CD8-positive, alpha-beta memory T cell (primary cell): Measurements from ENCODE around the gene PFDN1. TPM values are rescaled to one million over a fixed set of nuclear protein-coding genes. Genes with fewer than 3 reads are reported as not detected.

Source experiments
- CTCF ChIA-PET: fragments of 350-600 bp; sonication (Branson Sonifier 250); formaldehyde crosslinking; loops from one replicate; lab custom pipeline; 2021; ENCODE audit warnings: antibody characterized with exemption; lab: Charles Lee
- POLR2A ChIA-PET: fragments of 350-600 bp; sonication (Branson Sonifier 250); formaldehyde crosslinking; loops from one replicate; lab custom pipeline; 2021; ENCODE audit warnings: antibody characterized with exemption; lab: Charles Lee
- DNase-seq, 5 donors: peaks; one replicate each; pipeline versions ENCODE4 v3.0.0 to v3.0.0-alpha.2; 2020 to 2022; ENCODE audit warnings: mixed read lengths in 1 of 5
- H3K27ac ChIP-seq: one replicate; pipeline ENCODE4 v1.7.0; 2013; ENCODE audit warnings: low read depth, mild to moderate bottlenecking, low read length, moderate library complexity
- H3K27me3 ChIP-seq: 2 replicates; pipeline ENCODE4 v1.7.0; 2013; ENCODE audit warnings: low read length, mild to moderate bottlenecking; ENCODE audit not compliant: insufficient read depth, poor library complexity, severe bottlenecking
- H3K36me3 ChIP-seq: 2 replicates; pipeline ENCODE4 v1.7.0; 2013; ENCODE audit warnings: mild to moderate bottlenecking, low read length, moderate library complexity; ENCODE audit not compliant: insufficient read depth
- H3K4me1 ChIP-seq: 2 replicates; pipeline ENCODE4 v1.7.0; 2013; ENCODE audit warnings: mild to moderate bottlenecking, low read length, moderate library complexity; ENCODE audit not compliant: insufficient read depth
- H3K4me3 ChIP-seq: 2 replicates; pipeline ENCODE4 v1.7.0; 2013; ENCODE audit warnings: mild to moderate bottlenecking, low read length
- H3K9me3 ChIP-seq: 2 replicates; pipeline ENCODE4 v1.7.0; 2013; ENCODE audit warnings: mild to moderate bottlenecking, low read length
- H3K27ac Mint-ChIP-seq, 8 donors: one replicate each; pipeline ENCODE4 v1.8.0; 2020 to 2021; ENCODE audit warnings: mixed read lengths in 8 of 8, mild to moderate bottlenecking in 6 of 8, inconsistent platforms in 3 of 8, moderate library complexity in 3 of 8
- H3K27me3 Mint-ChIP-seq, 2 donors: one replicate each; pipeline ENCODE4 v1.8.0; 2020 to 2021; ENCODE audit warnings: mixed read lengths in 2 of 2, mild to moderate bottlenecking in 1 of 2, moderate library complexity in 1 of 2
- H3K36me3 Mint-ChIP-seq, 3 donors: one replicate each; pipeline ENCODE4 v1.8.0; 2020 to 2021; ENCODE audit warnings: mixed read lengths in 3 of 3, inconsistent platforms in 1 of 3, mild to moderate bottlenecking in 1 of 3
- H3K4me1 Mint-ChIP-seq, 3 donors: one replicate each; pipeline ENCODE4 v1.8.0; 2020 to 2021; ENCODE audit warnings: mixed read lengths in 3 of 3, inconsistent platforms in 1 of 3, mild to moderate bottlenecking in 1 of 3
- H3K4me3 Mint-ChIP-seq, 7 donors: one replicate each; pipeline ENCODE4 v1.8.0; 2020 to 2021; ENCODE audit warnings: mixed read lengths in 7 of 7, mild to moderate bottlenecking in 6 of 7, moderate library complexity in 4 of 7, inconsistent platforms in 2 of 7
- H3K9me3 Mint-ChIP-seq, 5 donors: one replicate each; pipeline ENCODE4 v1.8.0; 2020 to 2022; ENCODE audit warnings: mixed read lengths in 5 of 5, mild to moderate bottlenecking in 3 of 5, moderate library complexity in 2 of 5, inconsistent platforms in 1 of 5
- polyA plus RNA-seq: library from polyadenylated mRNA; unstranded; fragments of 300-500 nt; fragmentation: Illumina TruSeq; gene quantifications from one replicate; pipeline ENCODE4 v1.2.3, GENCODE V29; 2021
- total RNA-seq, 2 experiments: library from RNA; stranded (reverse); gene quantifications; one replicate each; pipeline ENCODE4 v1.2.3, GENCODE V29; 2021

PFDN1 gene, protein sequence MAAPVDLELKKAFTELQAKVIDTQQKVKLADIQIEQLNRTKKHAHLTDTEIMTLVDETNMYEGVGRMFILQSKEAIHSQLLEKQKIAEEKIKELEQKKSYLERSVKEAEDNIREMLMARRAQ
- total RNA-seq (10 to 100 TPM; 71.2 to 73.2 TPM), polyA plus RNA-seq (115 TPM)

GRCh38 chr5:140302786-140303639, at the start of gene PFDN1:
PFDN1 (minus strand) TSS chr5:140303101; CDS start chr5:140303073, 28 bp downstream.
- peaks cover 16% of the 10 kb centered on the region for H3K4me1 ChIP-seq
- H3K4me3 ChIP-seq, result peak within 1 kb of the TSS; percentile 79
- ChIA-PET POLR2A (interaction anchor here (0.9 to 1.0 kb wide), 2 partner anchors 41 to 98 kb away, joined by 3 to 4 read pairs; partner anchors contain the start of gene ANKHD1), CTCF (interaction anchor here (1.1 to 1.4 kb wide), 2 partner anchors 45 to 58 kb away, joined by 3 read pairs; no protein-coding TSS in a partner anchor)
- DNase-seq, result peak; percentile 86 to 95 (median 90)
- peak within 1 kb of the TSS; percentile 79 for H3K27ac ChIP-seq
- no peaks in the 10 kb centered on the region for H3K9me3 ChIP-seq
- no peaks in the 10 kb centered on the region for H3K36me3 ChIP-seq
- no peaks in the 10 kb centered on the region for H3K9me3 Mint-ChIP-seq
- peaks cover 17 to 37% (median 33%) of the 10 kb centered on the region in 3 donors for H3K4me1 Mint-ChIP-seq
- peak within 1 kb of the TSS; percentile 75 to 99 (median 96) for H3K27ac Mint-ChIP-seq
- H3K27me3 Mint-ChIP-seq, result peaks cover 2 to 11% of the 10 kb centered on the region in 2 donors
- H3K27me3 ChIP-seq, result no peaks in the 10 kb centered on the region
- peak within 1 kb of the TSS; percentile 92 to 99 (median 96) for H3K4me3 Mint-ChIP-seq
- H3K36me3 Mint-ChIP-seq, result peaks cover 0 to 22% (median 7%) of the 10 kb centered on the region in 3 donors

DNA sequence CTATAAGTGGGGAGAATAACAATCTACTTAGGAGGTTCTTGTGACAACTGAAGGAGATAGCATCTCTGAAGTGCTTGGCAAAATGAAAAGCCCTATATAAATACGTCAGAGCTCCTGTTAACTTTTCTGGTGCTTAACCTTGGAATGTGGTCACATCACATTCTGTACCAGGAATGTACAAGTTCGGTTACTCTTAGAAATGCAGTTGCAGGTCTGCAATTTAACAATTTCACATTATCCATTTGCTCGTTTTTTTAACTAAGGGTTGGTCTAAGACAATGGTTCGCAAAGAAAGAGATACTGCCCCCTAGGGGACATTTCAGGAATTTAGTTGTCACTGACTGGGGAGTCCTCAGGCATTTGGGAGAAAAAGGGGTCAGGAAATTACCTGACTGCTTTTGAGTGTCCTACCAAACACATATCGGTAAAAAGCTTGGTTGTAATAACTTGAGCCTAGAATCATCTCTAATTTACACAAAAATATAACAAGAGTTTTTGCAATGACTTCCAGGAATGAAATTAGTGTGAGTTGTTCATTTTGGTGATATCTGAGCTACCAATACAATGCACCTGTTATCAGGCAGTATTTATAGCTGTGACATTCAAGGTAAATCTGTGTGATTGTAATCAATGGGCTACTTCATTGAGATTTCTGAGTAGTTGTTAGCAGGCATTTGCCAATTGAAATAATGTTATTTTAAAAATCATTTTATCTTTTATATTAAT, 48.9 kb upstream of the PFDN1 start:
- Mint-ChIP-seq H3K27ac (no peak overlapping the region), H3K4me1 (peaks cover 3 to 10% (median 5%) of the 10 kb centered on the region in 3 donors), H3K4me3 (peak overlapping the region in 1 of 7 donors; percentile 47), H3K36me3 (no peaks in the 10 kb centered on the region), H3K27me3 (peaks cover 19 to 42% of the 10 kb centered on the region in 2 donors), H3K9me3 (no peaks in the 10 kb centered on the region)
- peak in 4 of 5 donors; percentile 42 to 77 (median 67) for DNase-seq
- Histone ChIP-seq H3K4me1 (peaks cover 9% of the 10 kb centered on the region), H3K36me3 (no peaks in the 10 kb centered on the region), H3K27ac (no peak overlapping the region), H3K4me3 (no peak overlapping the region), H3K9me3 (no peaks in the 10 kb centered on the region), H3K27me3 (no peaks in the 10 kb centered on the region)
- ChIA-PET CTCF (interaction anchor here (0.9 to 6.8 kb wide), 18 partner anchors 9 to 370 kb away, joined by 3 to 69 read pairs (median 5); partner anchors contain the start of gene SLC4A9), POLR2A (interaction anchor here (0.9 kb wide), 1 partner anchor 12 kb away, joined by 3 read pairs; no protein-coding TSS in a partner anchor)

GRCh38 chr5:140349244-140349643, 46.3 kb upstream of the PFDN1 start:
- peaks cover 23 to 41% of the 10 kb centered on the region in 2 donors for H3K27me3 Mint-ChIP-seq
- POLR2A ChIA-PET, result no interaction called here
- H3K9me3 Mint-ChIP-seq, result no peaks in the 10 kb centered on the region
- no peak overlapping the region for H3K27ac Mint-ChIP-seq
- H3K4me1 ChIP-seq, result peaks cover 18% of the 10 kb centered on the region
- CTCF ChIA-PET, result interaction anchor here (1.5 to 6.8 kb wide), 2 partner anchors 105 to 109 kb away, joined by 3 to 69 read pairs; no protein-coding TSS in a partner anchor
- no peaks in the 10 kb centered on the region for H3K36me3 ChIP-seq
- H3K4me3 ChIP-seq, result no peak overlapping the region
- no peak overlapping the region for H3K27ac ChIP-seq
- DNase-seq, result no peak
- H3K27me3 ChIP-seq, result no peaks in the 10 kb centered on the region
- peaks cover 8 to 16% (median 11%) of the 10 kb centered on the region in 3 donors for H3K4me1 Mint-ChIP-seq
- no peak overlapping the region for H3K4me3 Mint-ChIP-seq
- no peaks in the 10 kb centered on the region for H3K9me3 ChIP-seq
- H3K36me3 Mint-ChIP-seq, result no peaks in the 10 kb centered on the region

GRCh38 chr5:140348104-140348503, 45.2 kb upstream of the PFDN1 start:
- Mint-ChIP-seq H3K36me3 (no peaks in the 10 kb centered on the region), H3K4me3 (peak overlapping the region in 2 of 7 donors; percentile 41 to 49), H3K9me3 (no peaks in the 10 kb centered on the region), H3K27me3 (peaks cover 23 to 37% of the 10 kb centered on the region in 2 donors), H3K4me1 (peaks cover 10 to 20% (median 15%) of the 10 kb centered on the region in 3 donors), H3K27ac (peak overlapping the region in 1 of 8 donors; percentile 87)
- no peak overlapping the region for H3K27ac ChIP-seq
- no peaks in the 10 kb centered on the region for H3K36me3 ChIP-seq
- no peak overlapping the region for H3K4me3 ChIP-seq
- H3K27me3 ChIP-seq, result no peaks in the 10 kb centered on the region
- POLR2A ChIA-PET, result no interaction called here
- H3K4me1 ChIP-seq, result peaks cover 25% of the 10 kb centered on the region
- no peaks in the 10 kb centered on the region for H3K9me3 ChIP-seq
- DNase-seq, result no peak
- CTCF ChIA-PET, result interaction anchor here (1.3 to 6.8 kb wide), 3 partner anchors 15 to 104 kb away, joined by 3 to 69 read pairs (median 7); partner anchors contain the start of gene PFDN1

DNA sequence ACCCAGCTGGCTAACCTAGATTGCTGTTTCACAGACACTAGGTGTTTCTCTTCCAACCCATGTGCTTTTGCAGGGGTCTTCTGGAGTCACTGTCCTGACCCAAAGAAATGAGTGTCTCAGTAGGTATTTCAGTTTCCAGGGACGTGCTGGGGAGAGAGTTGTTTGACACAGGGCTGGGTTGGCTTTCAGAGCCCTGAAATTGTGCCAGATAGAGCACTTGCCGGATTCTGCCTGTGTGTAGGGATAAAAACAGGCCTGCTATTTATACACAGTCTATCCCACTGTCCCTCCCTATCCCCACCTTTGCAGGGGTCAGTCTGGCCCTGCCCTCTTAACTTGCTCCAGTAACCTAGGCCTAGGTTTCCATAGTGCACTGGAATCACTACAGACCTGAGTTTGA, 44.5 kb upstream of the PFDN1 start:
- Mint-ChIP-seq H3K9me3 (no peaks in the 10 kb centered on the region), H3K4me1 (peaks cover 17 to 28% (median 23%) of the 10 kb centered on the region in 3 donors), H3K4me3 (peak overlapping the region; percentile 49 to 86 (median 75)), H3K27ac (peak overlapping the region in 1 of 8 donors; percentile 87), H3K36me3 (no peaks in the 10 kb centered on the region), H3K27me3 (peaks cover 23 to 37% of the 10 kb centered on the region in 2 donors)
- Histone ChIP-seq H3K9me3 (no peaks in the 10 kb centered on the region), H3K27me3 (no peaks in the 10 kb centered on the region), H3K36me3 (no peaks in the 10 kb centered on the region), H3K4me3 (no peak overlapping the region), H3K27ac (no peak overlapping the region), H3K4me1 (peaks cover 32% of the 10 kb centered on the region)
- CTCF ChIA-PET, result interaction anchor here (0.6 to 3.8 kb wide), 8 partner anchors 10 to 104 kb away, joined by 3 to 16 read pairs (median 3); partner anchors contain the start of gene PFDN1
- POLR2A ChIA-PET, result no interaction called here
- no peak for DNase-seq

GRCh38 chr5:140346348-140347221, 43.7 kb upstream of the PFDN1 start, which contains the start of gene HBEGF:
HBEGF (minus strand) TSS chr5:140346603; CDS start chr5:140346328, 275 bp downstream.
- Mint-ChIP-seq H3K36me3 (no peaks in the 10 kb centered on the region), H3K4me3 (peak within 1 kb of the TSS; percentile 76 to 86 (median 80)), H3K27me3 (peaks cover 21 to 33% of the 10 kb centered on the region in 2 donors), H3K4me1 (peaks cover 22 to 31% (median 29%) of the 10 kb centered on the region in 3 donors), H3K27ac (peak within 1 kb of the TSS in 3 of 8 donors; percentile 43 to 87 (median 51)), H3K9me3 (no peaks in the 10 kb centered on the region)
- ChIA-PET POLR2A (interaction anchor here (1.2 kb wide), 1 partner anchor 54 kb away, joined by 3 read pairs; no protein-coding TSS in a partner anchor), CTCF (interaction anchor here (0.6 to 3.8 kb wide), 11 partner anchors 9 to 104 kb away, joined by 3 to 16 read pairs (median 3); no protein-coding TSS in a partner anchor)
- H3K4me1 ChIP-seq, result peaks cover 40% of the 10 kb centered on the region
- H3K27me3 ChIP-seq, result no peaks in the 10 kb centered on the region
- no peaks in the 10 kb centered on the region for H3K9me3 ChIP-seq
- H3K4me3 ChIP-seq, result peak within 1 kb of the TSS; percentile 51
- peak; percentile 25 to 59 (median 47) for DNase-seq
- no peak within 1 kb of the TSS for H3K27ac ChIP-seq
- H3K36me3 ChIP-seq, result no peaks in the 10 kb centered on the region
